NCI-H128 (cell line): ENCODE data around the gene STIM1.
"Not testable (repeated sequence)": the region's sequence is repeated elsewhere in the genome, so short reads cannot be mapped to it uniquely, and the experiment has no call there.

Experiments
- DNase-seq: peaks from one replicate; lab custom pipeline; 2025; ENCODE audit not compliant: unreplicated experiment; lab: John Stamatoyannopoulos, UW

The STIM1 gene

GRCh38 chr11:3853899-3854659, 1.4 kb upstream of the STIM1 start:
- DNase-seq = no peak

DNA sequence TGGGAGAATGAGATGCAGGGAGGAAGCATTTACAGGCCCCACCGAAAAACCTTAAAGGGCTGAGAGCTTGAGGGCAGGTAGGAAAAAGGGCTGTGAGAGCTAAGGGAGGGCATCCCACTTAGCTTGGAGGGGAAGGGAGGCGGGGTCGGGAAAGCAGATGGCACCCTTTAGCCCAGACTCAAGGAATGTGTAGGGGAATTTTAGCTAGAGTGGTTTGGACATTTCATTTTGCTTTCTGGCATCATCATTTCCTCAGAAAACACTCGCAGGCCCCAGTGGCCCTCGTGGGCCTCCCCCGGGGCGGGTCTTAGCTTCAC, 846 bp upstream of the STIM1 start:
- DNase-seq = no peak

GRCh38 chr11:3855808-3856491, 486 bp downstream of the STIM1 start:
- no peak for DNase-seq

DNA sequence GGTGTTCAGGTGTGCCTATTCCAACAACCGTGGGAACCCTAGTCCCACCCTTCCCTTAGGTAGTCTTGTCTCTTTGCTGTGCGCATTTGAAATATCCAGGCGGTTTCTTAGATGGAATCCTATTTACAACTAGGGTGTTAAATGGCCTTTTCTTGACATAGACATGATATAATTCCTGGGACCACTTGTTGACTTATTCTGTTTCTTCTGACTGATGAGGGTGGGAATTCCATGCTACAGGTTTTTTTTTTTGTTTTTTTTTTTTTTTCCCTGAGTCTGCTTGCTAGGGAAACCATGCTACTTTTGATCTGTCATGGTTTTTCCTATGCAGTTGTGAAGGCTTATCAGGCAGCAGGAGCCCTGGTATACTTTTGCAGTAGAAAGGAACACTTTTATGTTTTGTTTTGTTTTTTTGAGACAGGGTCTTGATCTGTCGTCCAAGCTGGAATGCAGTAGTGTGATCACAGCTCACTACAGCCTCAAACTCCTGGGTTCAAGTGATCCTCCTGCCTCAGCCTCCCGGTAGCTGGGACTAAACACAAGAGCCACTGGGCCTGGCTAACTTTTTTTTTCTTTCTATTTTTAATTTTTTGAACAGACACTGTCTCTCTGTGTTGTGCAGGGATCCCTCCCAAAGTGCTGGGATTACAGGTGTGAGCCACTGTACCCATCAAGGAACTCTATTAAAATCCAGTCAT, 1.5 kb downstream of the STIM1 start:
- DNase-seq = no peak

DNA sequence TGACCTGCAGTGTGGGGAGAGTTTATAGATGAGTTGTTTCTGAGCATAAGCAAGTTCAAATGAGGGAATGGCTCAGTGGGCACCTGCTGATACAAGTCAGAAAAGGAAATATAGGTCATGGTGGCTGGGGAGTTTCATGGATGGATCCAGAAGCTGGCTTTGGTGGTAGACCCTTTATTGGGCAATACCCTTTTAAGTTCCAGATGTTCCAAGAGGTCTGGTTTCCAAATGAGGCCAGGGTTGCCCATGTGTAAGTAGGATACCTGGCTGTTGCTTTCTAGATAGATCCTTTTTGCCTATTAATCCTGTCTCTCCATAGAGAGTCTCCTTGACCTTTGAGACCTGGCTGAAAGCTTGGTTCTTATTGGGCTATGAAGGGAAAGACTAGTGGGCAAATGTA, 2.2 kb downstream of the STIM1 start:
- DNase-seq = no peak

GRCh38 chr11:3859373-3859881, 4.0 kb downstream of the STIM1 start:
- no peak for DNase-seq

- no peak for DNase-seq
Measured at GRCh38 chr11:3860375-3860774, 4.9 kb downstream of the STIM1 start.

- not testable (repeated sequence) for DNase-seq
Measured at GRCh38 chr11:3860898-3861393, 5.5 kb downstream of the STIM1 start.

DNA sequence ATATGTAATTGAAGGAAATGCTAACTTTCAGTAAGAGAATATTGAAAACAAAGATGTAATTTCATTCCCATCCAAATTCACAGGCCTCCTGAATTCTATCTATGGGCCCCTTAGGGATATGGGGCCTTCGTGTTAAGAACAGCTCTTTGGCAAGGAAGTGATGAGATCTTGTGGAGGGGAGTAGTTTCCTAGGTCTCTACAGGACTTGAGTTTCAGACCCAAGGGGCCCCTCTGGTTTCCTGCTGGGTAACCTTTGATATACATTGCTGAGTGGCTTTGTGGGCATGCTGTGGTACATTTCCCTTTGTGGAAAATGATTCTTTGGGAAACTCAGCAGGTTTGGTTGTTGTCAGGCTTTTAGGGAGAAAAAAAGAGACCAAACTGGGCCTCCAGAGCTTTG, 6.2 kb downstream of the STIM1 start:
- DNase-seq = no peak

DNA sequence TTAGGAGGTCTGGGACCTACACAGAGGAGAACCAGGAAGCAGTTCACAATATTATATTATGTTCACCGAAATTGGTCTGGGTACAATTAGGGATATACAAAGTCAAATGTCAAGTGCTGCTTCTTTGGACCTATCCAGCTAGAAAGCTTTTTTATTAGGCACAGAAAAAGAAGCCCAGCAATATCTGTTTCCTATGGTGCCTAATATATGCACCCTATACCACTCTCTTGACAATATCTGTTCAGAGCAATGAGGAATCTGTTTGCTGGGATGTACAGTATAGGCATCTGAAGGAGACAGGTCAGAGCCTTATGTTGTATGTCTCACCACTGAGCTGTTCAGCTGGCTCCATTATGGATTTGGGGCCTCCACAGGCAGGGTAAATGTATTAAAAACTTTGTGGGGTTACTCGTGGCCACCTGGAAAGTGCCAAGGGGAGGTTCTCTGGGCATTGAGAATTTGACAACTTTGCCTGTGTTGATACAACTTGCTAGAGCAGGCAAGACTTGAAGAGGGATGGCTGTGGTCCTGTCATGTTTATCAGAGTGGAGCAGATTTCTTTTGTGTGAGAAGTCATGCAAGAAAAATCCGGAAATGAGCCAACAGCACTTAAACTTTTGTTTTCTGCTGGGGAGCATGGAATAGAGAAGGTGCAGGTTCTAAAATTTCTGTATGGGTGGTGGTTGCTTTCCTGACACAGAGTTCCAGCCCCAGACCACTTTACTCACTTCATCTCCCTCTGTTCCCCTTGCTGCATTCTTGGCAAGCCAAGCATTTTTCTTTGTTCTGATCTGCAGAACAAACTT, 10.1 kb downstream of the STIM1 start:
- DNase-seq = no peak

DNA sequence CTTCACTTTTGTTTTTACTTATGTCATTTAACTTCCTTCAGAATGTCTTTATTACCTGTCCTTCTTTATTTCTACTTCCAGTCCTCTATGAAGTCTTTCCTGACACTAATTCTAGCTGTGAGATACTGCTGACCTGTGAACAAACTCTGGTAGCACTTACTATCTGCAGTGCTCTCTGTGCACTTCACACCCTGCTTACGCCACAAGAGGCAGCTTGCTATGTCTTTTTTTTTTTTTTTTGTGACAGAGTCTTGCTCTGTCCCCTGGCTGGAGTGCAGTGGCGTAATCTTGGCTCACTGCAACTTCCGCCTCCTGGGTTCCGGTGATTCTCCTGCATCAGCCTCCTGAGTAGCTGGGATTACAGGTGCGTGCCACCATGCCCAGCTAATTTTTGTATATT, 10.7 kb downstream of the STIM1 start:
- DNase-seq = no peak

- DNase-seq = no peak
Measured at GRCh38 chr11:3866836-3867208, 11.4 kb downstream of the STIM1 start.

GRCh38 chr11:3867209-3868091, 12.0 kb downstream of the STIM1 start:
- DNase-seq = no peak

DNA sequence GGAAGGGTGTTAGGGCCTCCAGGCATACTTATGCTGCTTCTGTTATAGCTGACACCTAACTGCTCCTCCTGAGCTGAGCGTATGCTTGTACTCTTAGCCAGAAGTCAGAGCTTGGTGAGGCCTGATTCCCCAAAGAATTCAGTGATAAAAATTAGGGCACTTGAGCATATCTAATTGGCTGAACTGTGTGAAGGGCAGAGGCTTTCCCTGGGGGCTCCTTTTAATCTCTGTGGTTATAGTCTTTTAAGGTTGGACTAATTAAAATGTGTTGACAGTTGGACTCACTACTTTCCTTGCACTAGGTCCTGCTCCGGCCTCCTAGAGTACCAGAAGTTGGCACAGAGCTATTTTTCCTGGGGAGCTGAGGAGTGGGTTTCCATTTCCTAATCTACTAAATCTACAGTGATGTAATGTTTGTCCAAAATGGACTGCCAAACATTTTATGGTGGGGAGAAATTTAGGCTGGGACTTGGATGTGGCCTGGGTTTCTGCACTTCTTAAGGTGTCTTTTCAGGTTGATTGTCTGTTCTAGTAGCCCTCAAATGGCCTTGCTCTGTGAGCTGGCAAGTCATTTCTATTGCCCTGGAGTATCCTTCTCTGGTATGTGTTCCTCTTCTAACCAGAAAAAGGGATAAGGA, 18.4 kb downstream of the STIM1 start:
- DNase-seq = no peak

GRCh38 chr11:3876613-3877012, 21.1 kb downstream of the STIM1 start:
- no peak for DNase-seq

DNA sequence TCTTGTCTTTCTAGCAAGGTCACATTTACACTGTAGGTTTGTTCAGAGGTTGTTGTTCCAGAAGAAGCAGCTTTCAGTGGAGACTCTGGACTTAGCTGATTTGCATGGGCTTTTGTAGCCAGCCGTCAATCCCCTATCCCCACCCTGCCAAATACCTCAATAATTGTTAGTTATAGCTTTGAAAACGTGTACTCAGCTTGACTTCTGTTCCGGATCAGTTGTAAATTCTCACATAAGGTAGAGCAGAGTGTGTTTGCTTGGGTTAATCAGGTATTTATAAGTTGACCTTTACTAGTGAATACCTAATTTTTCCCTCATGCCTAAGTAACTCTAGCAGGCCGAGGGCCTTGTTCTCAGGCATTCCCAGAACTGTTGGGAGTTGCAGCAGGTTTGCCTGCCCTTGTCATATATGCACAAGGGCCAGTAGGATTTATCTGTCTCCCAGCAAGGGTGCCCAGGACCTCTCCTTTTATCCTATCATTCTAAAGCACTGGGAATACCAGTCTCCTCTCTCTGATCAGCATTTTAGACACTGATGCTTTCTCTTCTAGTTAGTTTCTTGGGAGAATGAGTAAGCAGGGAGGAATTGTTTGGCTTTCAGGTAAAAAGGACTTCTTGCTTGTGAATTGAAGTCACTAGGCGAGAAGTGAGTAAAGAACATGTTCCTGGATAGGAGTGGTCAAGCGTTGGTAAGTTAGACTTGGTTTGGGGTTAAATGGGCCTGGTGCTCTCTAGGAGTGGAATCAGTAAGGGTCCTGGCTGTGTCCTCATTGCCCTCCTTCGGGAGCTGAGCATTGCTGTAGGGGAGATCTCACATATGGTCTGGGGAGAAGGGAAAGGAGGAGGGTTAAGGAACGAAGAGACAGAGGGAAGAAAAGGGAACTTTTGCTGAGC, 22.1 kb downstream of the STIM1 start:
- no peak for DNase-seq

GRCh38 chr11:3878258-3878584, 22.8 kb downstream of the STIM1 start:
- DNase-seq = no peak

DNA sequence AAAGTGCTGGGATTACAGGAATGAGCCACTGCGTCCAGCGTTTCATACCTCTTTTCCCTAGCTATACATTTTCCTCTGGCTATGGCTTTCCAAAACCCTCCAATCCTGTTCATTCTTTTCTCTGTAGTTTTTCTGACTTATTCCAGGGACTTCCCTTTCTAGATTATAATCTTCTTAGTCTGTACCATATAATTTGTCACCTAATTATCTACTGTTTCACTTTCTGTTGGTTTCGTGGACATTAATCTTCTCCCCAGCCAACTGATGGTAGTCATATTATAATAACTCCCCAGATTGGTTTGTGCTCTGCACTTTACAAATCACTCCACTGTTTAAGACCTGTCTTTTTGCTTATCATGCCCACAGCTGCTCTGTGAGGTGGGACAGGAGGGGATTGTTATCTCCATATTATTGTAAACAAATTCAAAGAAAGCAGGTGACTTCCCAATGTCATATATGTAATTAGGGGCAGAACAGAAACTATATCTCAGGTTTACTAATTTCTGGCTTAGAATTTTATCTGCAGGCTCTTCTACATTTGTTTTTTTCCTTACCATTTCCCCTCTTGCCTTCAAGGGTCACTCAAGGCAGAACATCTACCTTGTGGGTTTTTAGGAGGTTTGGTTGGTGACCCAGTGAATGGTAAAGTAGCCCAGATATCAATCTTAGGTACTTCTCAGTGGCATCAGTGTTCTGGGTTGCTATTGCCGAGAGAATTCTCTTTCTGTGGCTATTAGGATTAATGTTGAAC, 23.9 kb downstream of the STIM1 start:
- DNase-seq = no peak
